HG02763 (cell line): ENCODE results near the gene CXCR5.

ENCODE experiments used
- ATAC-seq: cut with Tn5 transposase; IDR thresholded peaks from one replicate; pipeline ENCODE4 v1.9.1; 2021; ENCODE audit warnings: mild to moderate bottlenecking, moderate library complexity; ENCODE audit not compliant: unreplicated experiment

Gene CXCR5

DNA sequence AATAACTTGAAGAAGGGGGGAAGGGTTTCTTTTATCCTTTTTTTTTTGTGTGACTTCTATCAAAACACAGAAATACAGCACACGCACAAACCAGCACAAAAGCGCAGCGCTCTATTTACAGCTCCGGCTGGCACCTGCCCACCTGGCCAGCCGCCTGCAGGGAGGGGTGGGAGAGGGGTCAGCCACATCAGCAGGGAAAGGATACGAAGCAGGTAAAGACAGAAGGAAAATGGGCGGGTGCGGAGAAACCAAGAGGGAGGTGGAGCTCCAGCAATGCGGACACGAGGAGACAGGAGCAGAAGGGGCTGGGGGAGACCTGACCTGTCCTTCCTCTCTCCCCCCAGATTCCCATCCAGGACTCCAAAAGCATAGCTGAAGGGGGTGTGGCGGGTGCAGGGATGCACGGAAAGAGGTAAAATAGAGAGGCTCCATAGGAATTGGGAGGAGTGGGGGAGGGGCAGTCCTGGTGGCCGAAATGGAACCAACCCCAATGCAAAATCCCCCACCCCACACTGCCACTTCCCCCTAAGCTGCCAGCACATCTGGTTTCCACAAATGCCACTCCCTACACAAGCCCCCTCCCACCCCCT lies 14.1 kb downstream of the CXCR5 start:
- no peak for ATAC-seq

DNA sequence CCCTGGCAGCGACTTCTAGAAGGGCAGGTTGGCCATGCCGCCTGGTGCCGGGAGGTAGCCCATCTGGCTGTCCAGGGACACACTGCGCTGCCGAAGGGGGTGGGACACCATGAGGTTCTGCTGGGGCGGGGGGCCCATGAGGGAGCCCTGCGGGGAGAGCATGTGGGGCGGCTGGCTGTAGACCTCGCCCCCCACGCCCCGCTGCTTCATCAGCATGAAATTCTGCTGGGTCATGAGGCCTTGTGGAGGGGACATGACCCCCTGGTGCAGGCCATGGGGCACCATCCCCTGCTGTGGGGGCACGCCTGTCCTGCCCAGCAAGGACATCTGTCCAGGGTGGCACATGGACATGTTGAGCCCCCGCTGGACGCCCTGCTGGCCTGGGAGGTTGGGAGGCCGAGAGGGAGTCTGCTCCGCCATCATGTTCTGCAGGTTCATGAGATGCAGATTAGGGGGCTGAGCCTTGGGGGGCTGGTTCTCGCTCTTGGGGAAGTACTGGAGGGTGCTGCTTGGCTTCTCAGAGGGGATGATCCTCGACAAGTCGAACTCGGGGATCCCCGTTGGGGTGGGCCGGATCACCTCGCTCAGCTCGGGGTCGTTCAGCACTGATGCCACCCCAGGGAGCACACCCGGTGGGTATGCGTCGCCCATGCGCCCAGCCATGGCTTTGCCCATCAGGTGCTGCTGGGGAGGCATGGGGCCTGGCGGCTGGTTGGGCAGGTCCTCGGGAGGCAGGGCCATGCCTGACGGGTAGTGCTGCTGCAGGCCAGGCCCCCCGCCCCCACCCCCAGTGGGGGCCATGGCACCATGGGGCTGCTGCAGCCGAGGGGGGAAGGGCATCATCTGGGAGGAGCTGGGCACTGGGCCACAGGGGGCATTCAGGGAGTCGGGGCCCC lies 15.0 kb downstream of the CXCR5 start:
- ATAC-seq: no peak

DNA sequence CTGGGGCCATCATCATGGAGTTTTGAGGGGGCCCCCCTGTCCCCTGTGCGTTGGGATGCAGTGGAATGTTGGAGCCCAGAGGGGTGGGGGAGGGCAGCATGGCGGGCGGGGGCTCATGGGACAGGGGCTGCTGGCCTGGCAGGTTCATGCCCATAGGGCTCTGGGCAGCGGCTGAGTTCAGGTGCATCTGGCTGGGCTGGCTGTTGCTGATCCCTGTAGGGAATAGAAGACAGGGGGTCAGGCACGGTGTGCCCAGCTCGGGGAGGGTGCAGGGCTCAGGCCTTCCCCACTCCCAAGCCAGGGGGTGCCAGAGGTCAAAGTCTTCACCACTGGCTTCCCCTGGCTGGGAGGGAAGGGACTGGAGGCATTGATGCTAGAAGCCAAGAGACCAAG lies 15.6 kb downstream of the CXCR5 start:
- no peak for ATAC-seq

DNA sequence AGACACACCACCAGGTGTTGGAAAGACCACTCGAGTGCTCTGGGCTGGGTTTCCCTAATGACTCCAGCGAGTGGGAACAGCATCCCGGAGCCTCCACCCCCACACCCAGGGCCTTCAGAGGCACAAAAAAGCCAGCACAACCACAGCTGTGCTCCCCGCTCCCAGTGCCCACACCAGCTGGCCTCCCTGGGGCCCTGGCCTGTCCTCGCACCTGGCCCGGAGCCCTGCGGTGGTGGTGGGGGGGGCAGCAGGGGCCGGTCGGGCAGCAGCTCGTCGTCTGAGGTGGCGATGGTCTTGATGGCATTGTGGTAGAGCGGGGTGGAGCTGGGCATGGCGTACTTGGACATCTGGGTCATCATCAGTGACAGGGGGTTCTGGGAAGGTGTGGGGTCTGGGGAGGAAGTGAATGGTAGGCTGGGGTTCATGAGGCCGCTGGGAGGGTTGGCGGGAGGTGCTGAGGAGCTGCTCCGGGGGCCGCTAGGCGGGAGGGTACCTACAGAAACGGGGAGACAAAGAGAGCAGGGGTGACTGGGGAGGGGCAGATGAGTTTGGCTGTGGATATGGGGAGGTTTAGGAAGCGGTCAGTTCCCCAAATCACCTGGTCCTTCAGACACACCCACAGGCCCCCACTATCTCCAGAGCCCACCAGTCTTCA lies 16.1 kb downstream of the CXCR5 start:
- ATAC-seq: no peak

GRCh38 chr11:118900535-118901384 lies 17.1 kb downstream of the CXCR5 start:
- ATAC-seq: no peak

- no peak for ATAC-seq
These were observed 18.0 kb downstream of the CXCR5 start for GRCh38 chr11:118901494-118902335.

GRCh38 chr11:118902336-118903203 lies 18.9 kb downstream of the CXCR5 start:
- no peak for ATAC-seq

GRCh38 chr11:118903204-118904015 lies 19.7 kb downstream of the CXCR5 start:
- ATAC-seq: no peak

- no peak for ATAC-seq
These were observed 23.7 kb downstream of the CXCR5 start for GRCh38 chr11:118907051-118908042.

DNA sequence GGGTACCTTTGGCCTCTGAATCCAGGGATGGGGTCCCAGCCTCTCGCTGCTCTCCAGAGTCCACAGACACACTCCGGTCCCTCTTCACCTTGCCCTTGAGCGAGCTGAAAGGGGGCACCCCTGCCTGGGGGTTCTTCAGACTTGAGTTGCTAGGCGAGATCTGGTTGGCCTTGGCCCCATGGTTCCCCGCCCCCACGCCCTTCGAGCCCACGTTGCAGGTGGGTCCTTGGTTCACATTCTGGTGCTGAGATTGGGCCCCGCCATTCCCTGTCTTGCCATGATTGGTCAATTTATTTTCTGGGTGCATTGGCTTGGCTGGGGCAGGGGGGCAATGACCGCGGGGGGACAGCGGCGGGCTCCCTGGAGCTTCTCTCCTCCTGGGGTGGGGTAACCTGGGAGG lies 24.6 kb downstream of the CXCR5 start:
- ATAC-seq: no peak

- no peak for ATAC-seq
These were observed 25.4 kb downstream of the CXCR5 start for GRCh38 chr11:118908901-118909618.

DNA sequence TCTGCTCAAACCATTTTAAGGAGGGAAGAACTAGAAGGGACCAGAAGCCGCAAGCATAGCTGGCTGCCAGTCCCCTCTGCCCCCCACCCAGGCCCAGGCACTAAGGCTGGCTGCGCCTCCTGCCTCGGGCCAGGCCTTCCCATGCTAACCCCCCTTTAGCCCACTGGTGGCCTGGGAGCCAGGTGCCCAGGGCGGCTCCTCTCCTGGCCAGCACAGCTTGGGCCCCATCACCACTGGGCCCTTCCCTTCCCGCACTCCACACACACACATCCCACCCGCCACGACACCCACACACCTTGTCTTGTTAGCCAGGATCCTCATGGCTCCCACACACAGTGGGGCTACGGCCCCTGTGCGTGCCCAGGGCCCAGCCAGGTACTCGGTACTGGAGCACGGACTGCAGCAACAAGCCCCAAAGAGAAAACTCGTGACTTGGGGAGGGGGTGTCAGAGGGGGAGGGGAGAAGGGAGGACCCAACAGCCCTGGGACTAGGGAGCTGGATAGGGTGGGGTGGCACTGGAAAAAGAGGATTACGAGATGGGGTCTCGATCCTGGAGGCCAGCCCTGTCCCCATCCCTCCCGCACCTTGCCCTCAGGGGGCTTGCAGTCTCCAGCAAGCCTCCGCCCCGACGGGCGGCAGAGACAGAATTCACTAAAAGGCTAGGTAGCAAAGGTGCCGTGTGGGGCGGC lies 26.1 kb downstream of the CXCR5 start:
- no peak for ATAC-seq

- no peak for ATAC-seq
These were observed 26.8 kb downstream of the CXCR5 start for GRCh38 chr11:118910309-118911112.

DNA sequence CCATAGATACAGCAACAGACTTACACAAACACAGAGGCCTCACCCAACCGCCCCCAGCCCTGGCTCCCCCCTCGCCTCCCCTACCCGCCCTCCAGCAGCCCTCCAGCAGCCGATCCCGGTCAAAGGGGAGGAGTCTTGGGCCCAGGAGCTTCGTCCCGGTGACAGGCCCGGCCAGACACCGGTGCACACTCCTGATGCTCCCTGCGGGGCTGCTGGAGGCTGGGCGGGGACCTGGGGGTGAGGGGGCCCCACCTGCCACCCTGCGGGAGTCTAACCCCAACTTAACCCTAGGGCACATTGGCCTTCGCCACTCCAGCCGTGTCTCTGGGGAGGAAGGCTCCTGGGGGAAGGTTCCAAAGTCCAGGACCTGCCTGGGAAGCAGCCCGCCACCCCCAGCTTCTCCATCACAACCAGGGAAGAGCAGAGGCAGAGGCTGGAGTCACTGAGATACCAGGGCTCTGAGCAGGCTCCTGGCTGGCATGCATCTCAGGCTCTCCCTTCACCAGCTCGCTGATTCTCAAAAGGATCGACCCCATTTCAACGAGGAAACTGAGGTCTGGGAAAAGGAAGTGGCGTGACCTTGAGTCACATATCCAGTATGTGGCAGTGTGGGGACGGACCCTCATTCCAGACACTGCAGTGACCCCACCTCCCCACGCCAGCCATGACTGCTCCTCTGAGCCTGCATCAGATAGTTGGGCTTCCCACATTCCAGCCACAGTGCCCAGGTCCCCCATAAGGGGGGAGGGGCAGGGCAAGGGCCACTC lies 27.6 kb downstream of the CXCR5 start:
- no peak for ATAC-seq
